ENCODE data around the gene NDUFV3.
"Not testable (repeated sequence)": the region's sequence is repeated elsewhere in the genome, so short reads cannot be mapped to it uniquely, and the experiment has no call there.

The NDUFV3 gene
- 38.6 to 46.6 reads per million in 2 donors for total RNA-seq

GRCh38 chr21:42892931-42893755 is at the start of gene NDUFV3:
TSS of gene NDUFV3 (plus strand) at chr21:42893309. CDS start at chr21:42893334, 25 bp downstream.
- DNase-seq: peak; percentile 100

- DNase-seq: no peak
These were observed 48.5 kb upstream of the NDUFV3 start for GRCh38 chr21:42844411-42845113.

GRCh38 chr21:42845296-42845965 is 47.7 kb upstream of the NDUFV3 start:
- DNase-seq: no peak

- no peak for DNase-seq
These were observed 46.9 kb upstream of the NDUFV3 start for GRCh38 chr21:42846221-42846620.

- no peak for DNase-seq
These were observed 45.9 kb upstream of the NDUFV3 start for GRCh38 chr21:42847051-42847707.

- no peak for DNase-seq
These were observed 45.4 kb upstream of the NDUFV3 start for GRCh38 chr21:42847726-42848125.

GRCh38 chr21:42848144-42848931 is 44.8 kb upstream of the NDUFV3 start:
- not testable (repeated sequence) for DNase-seq

GRCh38 chr21:42848932-42849758 is 44.0 kb upstream of the NDUFV3 start:
- no peak for DNase-seq

- no peak for DNase-seq
These were observed 43.2 kb upstream of the NDUFV3 start for GRCh38 chr21:42849759-42850412.

- no peak for DNase-seq
These were observed 42.6 kb upstream of the NDUFV3 start for GRCh38 chr21:42850463-42850862.

- no peak for DNase-seq
These were observed 42.2 kb upstream of the NDUFV3 start for GRCh38 chr21:42850866-42851391.

GRCh38 chr21:42851812-42852665 is 41.1 kb upstream of the NDUFV3 start:
- DNase-seq: no peak

GRCh38 chr21:42852925-42853570 is 40.1 kb upstream of the NDUFV3 start:
- no peak for DNase-seq

- no peak for DNase-seq
These were observed 39.5 kb upstream of the NDUFV3 start for GRCh38 chr21:42853621-42854020.

GRCh38 chr21:42854246-42855010 is 38.7 kb upstream of the NDUFV3 start:
- no peak for DNase-seq

- no peak for DNase-seq
These were observed 37.8 kb upstream of the NDUFV3 start for GRCh38 chr21:42855171-42855936.

- DNase-seq: no peak
These were observed 37.2 kb upstream of the NDUFV3 start for GRCh38 chr21:42855937-42856335.
